Kidney (tissue), 14 donors: ENCODE measurements around the gene WNT3A. TPM values are rescaled to one million over a fixed set of nuclear protein-coding genes. Genes with fewer than 3 reads are reported as not detected.
A peak's percentile ranks its signal among the peaks of the same experiment; 100 is the strongest.
"Not testable (repeated sequence)": the region's sequence is repeated elsewhere in the genome, so short reads cannot be mapped to it uniquely, and the experiment has no call there.

Experiments
- DNase-seq, 5 donors: peaks; one replicate each; pipeline ENCODE4 v3.0.0-alpha.2; 2013 to 2020
- FAIRE-seq: peaks from 2 replicates; lab custom pipeline; 2012; peaks lifted over from hg19 to GRCh38; lab: Jason Lieb, UNC
- H3K27ac ChIP-seq, 2 donors: one replicate each; pipeline ENCODE4 v1.7.0; 2013; ENCODE audit warnings: low read depth in 2 of 2, low read length in 2 of 2, inconsistent platforms in 1 of 2
- H3K27me3 ChIP-seq: one replicate; pipeline ENCODE4 v1.7.1; 2013; ENCODE audit warnings: low read length, inconsistent platforms; ENCODE audit not compliant: control insufficient read depth, insufficient read depth
- H3K36me3 ChIP-seq, 3 donors: one replicate each; pipeline versions ENCODE4 v1.7.0 to v1.7.1; 2013; ENCODE audit warnings: low read length in 3 of 3, control low read depth in 1 of 3, inconsistent platforms in 1 of 3; ENCODE audit not compliant: insufficient read depth in 3 of 3, control insufficient read depth in 2 of 3
- H3K4me1 ChIP-seq, 3 donors: one replicate each; pipeline versions ENCODE4 v1.7.0 to v1.7.1; 2013; ENCODE audit warnings: low read length in 3 of 3, inconsistent platforms in 1 of 3, low read depth in 1 of 3; ENCODE audit not compliant: control insufficient read depth in 2 of 3, insufficient read depth in 2 of 3
- H3K4me3 ChIP-seq, 3 donors: one replicate each; pipeline versions ENCODE4 v1.7.0 to v1.8.1; 2013; ENCODE audit warnings: low read length in 3 of 3, control low read depth in 1 of 3, inconsistent platforms in 1 of 3
- H3K9ac ChIP-seq, 3 donors: one replicate each; pipeline versions ENCODE4 v1.7.0 to v1.7.1; 2013; ENCODE audit warnings: low read length in 3 of 3, control low read depth in 1 of 3, inconsistent platforms in 1 of 3
- H3K9me3 ChIP-seq, 3 donors: one replicate each; pipeline versions ENCODE4 v1.7.0 to v1.7.1; 2013; ENCODE audit warnings: low read length in 3 of 3, control low read depth in 1 of 3, inconsistent platforms in 1 of 3; ENCODE audit not compliant: control insufficient read depth in 2 of 3, insufficient read depth in 1 of 3
- CTCF ChIP-seq: IDR thresholded peaks from 3 replicates; pipeline ENCODE4 v1.5.1; 2012; ENCODE audit warnings: mild to moderate bottlenecking, moderate library complexity, borderline replicate concordance; ENCODE audit not compliant: insufficient read depth; ENCODE audit errors: extremely low read depth
- intact Hi-C: fragments of 100-400 bp; cut with DNase I; formaldehyde crosslinking; loops from one replicate; pipeline ENCODE4 v1.11.1; 2022
- polyA plus RNA-seq: library from polyadenylated mRNA; stranded (reverse); fragments of 350-450 nt; fragmentation: Illumina TruSeq; extraction: RNeasy Lipid Tissue Mini Kit (QIAGEN cat#74804); gene quantifications from one replicate; pipeline ENCODE4 v1.2.3, GENCODE V29; 2014; ENCODE audit warnings: low read depth, low replicate concordance; ENCODE audit not compliant: insufficient read depth
- total RNA-seq: library from RNA; stranded (reverse); fragmentation: NEBNext Ultra II Directional; extraction: Animal tissue kit (Norgen Biotek cat#: 25700); gene quantifications from one replicate; pipeline ENCODE4 v1.2.1, GENCODE V29; 2021
- donor health status: control.
- donor health status: control.
- donor health status: control.
- donor health status: control.
- donor health status: control.
- donor health status: DM: yes; HTN: yes; CAD: no.
- donor health status: Normal renal cell carcinoma (clear cell type).

The WNT3A gene
- total and polyA plus RNA-seq, 2 donors from 2014 or later = not detected

- not testable (repeated sequence) for H3K9me3 ChIP-seq, H3K36me3 ChIP-seq
These were observed 33.9 kb upstream of the WNT3A start for GRCh38 chr1:227972843-227973374.

GRCh38 chr1:227973724-227974288 lies 33.0 kb upstream of the WNT3A start:
- H3K27me3 ChIP-seq, H3K9ac ChIP-seq, DNase-seq, H3K4me3 ChIP-seq, H3K9me3 ChIP-seq, intact Hi-C loops, H3K36me3 ChIP-seq, FAIRE-seq, H3K4me1 ChIP-seq, H3K27ac ChIP-seq: not testable (repeated sequence)

More at GRCh38 chr1:227972843-227973374, 33.9 kb upstream of the WNT3A start:
- H3K27ac ChIP-seq, intact Hi-C loops, H3K9ac ChIP-seq, H3K4me1 ChIP-seq, H3K4me3 ChIP-seq, FAIRE-seq, H3K27me3 ChIP-seq: not testable (repeated sequence)
- DNase-seq = peak in 4 of 5 donors; percentile 33 to 71 (median 43)

GRCh38 chr1:227975583-227976283 lies 31.1 kb upstream of the WNT3A start:
- H3K4me1 ChIP-seq, H3K27me3 ChIP-seq, H3K4me3 ChIP-seq, H3K9me3 ChIP-seq, DNase-seq, FAIRE-seq, H3K36me3 ChIP-seq, H3K27ac ChIP-seq, H3K9ac ChIP-seq, intact Hi-C loops: not testable (repeated sequence)

GRCh38 chr1:227987181-227987580 lies 19.6 kb upstream of the WNT3A start:
- DNase-seq = no peak
- H3K9ac ChIP-seq = no peak overlapping the region
- H3K9me3 ChIP-seq = peaks cover 0 to 3% (median 0%) of the 10 kb centered on the region in 3 donors
- H3K4me1 ChIP-seq = no peaks in the 10 kb centered on the region
- no peak for FAIRE-seq
- intact Hi-C loops = no loop called here
- no peaks in the 10 kb centered on the region for H3K36me3 ChIP-seq
- no peak overlapping the region for H3K4me3 ChIP-seq
- no peak overlapping the region for H3K27ac ChIP-seq
- no peak for TF ChIP-seq CTCF
- no peaks in the 10 kb centered on the region for H3K27me3 ChIP-seq
